GM19452 (cell line): Measurements from ENCODE around the gene TMEM167B.
"Not testable (repeated sequence)": the region's sequence is repeated elsewhere in the genome, so short reads cannot be mapped to it uniquely, and the experiment has no call there.

Source experiments
- ATAC-seq: cut with Tn5 transposase; IDR thresholded peaks from one replicate; pipeline ENCODE4 v1.9.1; 2021; ENCODE audit not compliant: unreplicated experiment

The TMEM167B gene

DNA sequence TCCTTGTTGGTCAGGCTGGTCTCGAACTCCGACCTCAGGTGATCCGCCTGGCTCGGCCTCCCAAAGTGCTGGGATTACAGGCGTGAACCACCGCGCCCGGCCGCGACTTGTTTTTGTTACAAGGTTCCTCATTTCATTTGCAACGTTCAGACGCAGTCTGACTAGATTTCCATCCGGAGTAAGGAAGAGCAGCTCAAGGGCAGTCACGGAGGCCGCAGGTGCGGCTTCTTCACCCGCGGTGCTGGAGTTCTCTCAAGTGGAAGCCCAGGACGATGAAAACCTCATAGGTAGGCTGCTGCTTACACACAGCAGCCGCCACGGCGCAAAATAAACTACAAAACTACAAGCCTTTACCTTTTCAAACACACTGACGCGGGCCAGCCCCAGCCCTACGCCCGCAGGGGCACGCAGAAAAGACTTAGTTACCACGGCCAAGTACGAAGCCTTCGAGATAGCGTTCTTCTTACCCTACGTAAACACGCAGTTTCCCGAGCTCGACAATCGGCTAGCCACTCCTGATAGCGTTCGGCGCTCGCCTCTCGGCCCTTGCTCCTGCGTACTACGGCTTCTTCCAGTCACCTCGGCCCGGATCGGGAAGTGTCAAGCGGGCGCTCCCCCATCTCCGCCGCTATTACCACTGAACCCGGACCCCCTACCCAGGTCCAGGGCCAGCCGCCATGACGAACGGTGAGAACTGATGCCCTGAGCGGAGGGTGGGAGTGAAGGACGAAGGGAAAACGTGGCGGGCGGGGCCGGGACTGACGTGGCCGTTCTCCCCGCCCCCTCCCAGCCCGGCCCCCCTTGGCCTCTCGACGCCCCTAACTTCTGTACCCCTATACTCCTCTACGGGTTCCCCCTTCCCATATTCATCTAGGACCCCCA, at the start of gene TMEM167B:
TMEM167B (plus strand) TSS at position 569 of the 882 bp plus-strand sequence; CDS start at position 678, 109 bp downstream.
- ATAC-seq, result peak; percentile 91

DNA sequence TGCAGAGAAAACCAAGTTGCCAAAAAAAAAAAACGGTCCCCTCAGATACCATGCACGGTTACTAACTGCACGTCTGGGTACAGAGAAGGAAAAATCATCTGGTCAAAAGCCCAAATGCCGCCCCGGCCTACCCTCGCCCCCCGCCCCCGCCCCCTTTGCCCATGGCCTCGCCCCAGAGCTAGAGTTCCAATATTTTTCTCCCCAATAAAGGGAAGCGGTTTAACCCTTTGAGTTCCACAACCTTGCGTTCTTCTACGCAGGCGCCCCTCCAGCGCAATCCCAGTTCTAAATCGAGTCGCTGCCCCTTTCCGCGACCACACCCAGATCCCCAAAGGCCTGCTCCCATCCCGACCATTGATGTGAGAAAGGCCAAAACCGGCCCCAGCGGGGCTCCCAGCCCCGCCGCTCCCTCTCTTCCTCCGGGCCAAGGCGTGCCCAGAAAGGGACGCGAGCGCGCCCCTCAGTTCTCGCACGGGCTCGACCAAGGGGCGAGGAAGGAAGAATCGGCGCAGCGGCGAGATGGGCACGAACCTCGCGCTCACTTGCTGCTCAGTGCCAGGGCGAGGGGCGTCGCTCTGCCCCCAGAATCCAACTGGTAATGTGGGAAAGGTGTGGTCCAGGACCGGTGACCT, 49.5 kb upstream of the TMEM167B start:
- ATAC-seq, result peak; percentile 28

DNA sequence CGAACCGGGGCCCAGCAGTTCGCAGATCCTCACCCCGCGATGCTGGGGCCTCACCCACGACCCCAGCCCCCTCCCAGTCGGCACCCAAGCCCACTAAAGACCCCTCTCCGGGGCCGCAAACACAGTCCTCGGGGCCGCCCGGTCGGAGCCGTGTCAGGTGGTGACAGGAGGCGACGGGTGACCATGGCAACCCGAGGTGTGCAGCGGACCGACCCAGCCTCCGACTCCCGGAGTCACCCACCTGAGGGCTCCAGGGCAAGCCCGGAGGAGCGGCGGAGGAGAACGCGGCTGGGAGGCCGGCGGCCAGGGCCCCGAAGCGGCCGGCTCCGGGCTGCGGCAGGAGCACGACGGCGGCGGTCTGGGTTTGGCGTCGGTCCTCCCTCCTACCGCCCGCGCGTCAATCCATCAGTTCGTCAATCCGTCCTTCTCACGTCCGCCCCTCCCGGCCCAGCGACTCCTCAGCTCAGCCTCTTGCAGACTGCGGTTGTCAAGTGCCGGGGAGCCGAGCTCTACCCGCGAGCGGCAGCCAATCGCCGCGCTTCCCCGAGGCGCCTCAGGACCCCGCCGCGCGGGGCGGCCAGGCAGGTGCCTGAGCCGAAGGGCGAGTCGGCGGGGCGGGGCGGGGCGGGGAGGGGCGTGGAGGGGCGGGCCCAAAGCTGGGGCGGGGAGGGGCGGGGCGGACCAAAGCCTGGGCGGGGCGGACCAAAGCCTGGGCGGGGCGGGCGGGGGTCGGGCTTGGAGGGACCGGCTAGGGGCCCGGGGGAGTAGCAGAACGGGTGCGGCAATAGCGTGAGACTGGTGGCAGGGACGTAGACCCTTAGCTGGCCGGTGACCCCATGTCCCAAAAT, 48.7 kb upstream of the TMEM167B start, which contains the start of gene WDR47:
WDR47 (minus strand) TSS at position 482 of the 848 bp plus-strand sequence. CDS start 18,590 bp downstream, outside the sequence.
- peak; percentile 96 for ATAC-seq

DNA sequence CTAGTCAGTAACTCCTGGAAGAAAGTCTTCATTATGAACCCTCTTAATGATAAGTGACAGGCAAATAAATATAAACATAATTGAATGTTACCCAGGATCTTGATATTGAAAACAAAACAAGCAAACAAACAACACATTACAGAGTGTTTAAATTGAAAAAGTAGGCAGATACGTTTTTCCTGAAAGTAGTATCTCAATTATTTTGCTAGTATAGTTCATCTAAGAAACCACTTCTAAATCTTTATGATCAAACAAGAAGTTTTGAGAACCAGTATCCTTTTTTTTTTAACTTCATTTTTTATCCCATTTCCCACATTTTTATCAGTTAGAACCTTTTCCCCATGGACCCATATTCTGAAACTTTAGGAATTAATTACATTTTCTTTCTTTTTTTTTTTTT, 45.0 kb upstream of the TMEM167B start:
- no peak for ATAC-seq

DNA sequence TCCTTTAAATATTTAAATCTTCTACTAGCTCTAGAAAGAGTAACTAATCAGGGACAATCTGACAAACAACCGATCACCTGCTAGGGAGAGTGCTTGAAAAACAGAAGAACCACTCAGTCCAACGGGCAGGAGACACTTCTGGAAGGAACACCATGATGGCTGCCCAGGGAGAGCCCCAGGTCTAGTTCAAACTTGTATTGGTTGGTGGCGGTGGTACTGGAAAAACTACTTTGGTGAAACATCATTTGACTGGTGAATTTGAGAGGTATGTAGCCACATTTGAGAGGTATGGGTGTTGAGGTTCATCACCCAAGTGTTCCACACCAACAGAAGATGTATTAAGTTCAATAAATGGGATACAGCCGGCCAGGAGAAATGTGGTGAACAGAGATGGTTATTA, 43.9 kb upstream of the TMEM167B start:
- no peak for ATAC-seq

DNA sequence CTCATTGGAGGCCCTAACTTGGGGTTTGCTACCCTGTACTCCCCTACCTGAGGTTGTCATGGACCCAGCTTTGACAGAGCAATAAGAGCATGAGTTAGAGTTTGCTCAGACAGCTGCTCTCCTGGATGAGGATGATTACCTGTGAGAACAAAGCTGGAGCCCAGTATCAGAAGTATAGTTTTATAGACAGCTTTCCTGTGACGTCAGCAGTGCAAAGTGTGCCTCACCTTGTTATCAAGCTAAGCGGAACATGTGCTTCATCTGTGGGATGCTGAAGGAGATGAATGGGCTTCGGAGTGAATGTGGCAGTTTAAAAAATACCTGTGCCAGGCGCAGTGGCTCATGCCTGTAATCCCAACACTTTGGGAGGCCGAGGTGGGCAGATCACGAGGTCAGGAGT, 43.2 kb upstream of the TMEM167B start:
- no peak for ATAC-seq

DNA sequence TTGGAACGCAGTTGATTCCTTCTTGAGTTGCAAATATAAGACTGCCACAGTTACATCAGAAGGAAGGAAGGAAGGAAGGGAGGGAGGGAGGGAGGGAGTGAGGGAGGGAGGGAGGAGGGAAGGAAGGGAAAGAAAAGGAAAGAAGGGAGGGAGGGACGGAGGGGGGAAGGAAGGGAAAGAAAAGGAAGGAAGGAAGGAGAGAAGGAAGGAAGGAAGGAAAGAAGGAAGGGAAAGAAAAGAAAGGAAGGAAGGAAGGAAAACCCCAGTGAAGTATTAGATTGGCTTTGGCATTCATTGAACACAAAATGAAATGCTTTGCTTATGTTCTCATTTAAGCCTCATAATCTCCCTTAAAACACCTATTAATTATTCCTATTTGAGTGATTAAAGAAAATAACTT, 42.2 kb upstream of the TMEM167B start:
- no peak for ATAC-seq

DNA sequence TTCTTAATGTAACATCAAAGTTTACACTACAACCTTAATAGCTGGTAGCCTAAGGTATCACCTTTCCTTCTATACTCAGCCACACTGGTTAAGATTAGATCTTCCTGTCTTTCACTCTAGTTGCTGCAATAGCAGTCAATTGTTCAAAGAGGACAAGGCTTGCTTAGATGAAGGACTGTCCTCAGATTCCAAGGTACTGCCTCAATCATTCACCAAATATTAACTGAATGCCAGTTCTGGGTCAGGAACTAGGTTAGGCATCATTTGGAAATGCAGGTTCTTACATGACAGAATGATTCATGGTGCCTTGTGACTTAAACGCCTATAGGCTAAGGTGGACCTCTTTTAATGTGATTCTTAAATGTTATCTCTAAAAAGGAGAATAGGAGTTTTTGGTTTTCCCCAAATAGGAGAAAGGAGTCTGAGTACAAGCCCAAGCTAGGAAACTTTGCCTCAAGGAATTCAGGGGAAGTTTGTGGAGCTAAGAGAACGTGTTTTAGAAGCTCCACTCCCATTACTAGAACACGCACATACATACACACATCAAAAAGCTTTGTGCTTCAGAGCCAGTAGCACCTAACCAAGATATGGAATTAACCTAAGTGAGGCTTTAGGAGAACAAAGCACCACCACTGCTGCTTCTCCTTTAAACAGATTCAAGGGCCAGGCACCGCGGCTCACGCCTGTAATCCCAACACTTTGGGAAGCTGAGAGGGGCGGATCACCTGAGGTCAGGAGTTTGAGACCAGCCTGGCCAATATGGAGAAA, 40.2 kb upstream of the TMEM167B start:
- ATAC-seq, result no peak

DNA sequence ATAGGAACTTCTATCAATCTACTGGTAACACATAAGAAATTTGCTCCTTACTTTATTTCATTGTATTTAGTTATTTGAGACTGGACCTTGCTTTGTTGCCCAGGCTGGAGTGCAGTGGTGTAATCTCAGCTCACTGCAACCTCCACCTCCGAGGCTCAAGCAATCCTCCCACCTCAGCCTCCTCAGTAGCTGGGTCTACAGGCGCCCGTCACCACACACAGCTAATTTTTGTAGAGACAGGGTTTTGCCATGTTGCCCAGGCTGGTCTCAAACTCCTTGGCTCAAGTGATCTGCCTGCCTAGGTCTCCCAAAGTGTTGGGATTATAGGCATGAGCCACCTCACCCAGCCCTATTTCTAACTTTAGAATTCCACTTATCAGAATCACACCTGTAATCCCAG, 38.4 kb upstream of the TMEM167B start:
- ATAC-seq, result not testable (repeated sequence)

DNA sequence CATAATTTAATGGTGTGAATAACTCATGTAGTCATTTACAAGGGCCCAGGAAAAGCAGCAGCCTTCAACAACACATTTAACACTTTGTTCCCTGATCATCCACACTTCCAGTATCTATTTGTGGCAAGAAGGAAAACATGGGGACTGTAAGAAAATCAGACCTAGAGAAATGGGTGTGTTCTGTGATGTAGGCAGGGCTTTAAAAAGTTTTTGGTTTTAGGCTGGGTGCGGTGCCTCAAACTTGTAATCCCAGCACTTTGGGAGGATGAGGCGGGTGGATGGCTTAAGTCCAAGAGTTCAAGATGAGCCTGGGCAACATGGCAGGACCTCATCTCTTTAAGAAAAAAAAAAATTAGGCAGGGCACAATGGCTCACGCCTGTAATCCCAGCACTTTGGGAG, 34.5 kb upstream of the TMEM167B start:
- ATAC-seq, result no peak

DNA sequence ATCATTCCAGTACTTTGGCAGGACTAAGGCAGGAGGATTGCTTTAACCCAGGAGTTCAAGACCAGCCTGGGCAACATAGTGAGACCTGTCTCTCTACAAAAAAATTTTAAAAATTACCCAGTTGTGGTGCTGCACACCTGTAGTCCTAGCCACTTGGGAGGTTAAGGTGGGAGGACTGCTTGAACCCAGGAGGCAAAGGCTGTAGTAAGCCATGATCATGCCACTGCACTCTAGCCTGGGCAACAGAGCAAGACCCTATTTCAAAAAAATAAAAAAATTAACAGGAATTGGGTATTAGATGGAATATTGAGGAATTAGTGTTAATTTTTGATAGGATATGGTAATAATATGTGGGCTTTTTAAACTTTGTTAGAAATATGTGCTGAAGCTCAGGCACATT, 31.5 kb upstream of the TMEM167B start:
- no peak for ATAC-seq

DNA sequence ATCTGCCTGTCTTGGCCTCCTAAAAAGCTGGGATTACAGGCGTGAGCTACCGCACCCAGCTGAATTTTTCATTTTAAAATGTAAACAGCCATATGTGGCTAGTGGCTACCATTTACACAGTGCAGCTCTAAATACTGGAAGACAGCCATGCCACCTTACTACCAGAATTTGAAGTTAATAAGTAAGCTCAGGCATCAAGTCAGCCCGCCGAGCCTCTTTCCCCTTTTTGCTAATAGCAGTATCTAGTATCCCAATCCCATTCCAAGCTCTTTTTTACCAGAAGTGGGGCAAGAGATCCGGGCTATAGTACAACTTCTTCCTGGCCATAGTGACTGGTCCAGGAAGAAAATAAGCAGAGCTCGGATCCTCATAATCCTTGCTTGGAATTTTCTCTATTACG, 29.9 kb upstream of the TMEM167B start:
- ATAC-seq, result no peak

DNA sequence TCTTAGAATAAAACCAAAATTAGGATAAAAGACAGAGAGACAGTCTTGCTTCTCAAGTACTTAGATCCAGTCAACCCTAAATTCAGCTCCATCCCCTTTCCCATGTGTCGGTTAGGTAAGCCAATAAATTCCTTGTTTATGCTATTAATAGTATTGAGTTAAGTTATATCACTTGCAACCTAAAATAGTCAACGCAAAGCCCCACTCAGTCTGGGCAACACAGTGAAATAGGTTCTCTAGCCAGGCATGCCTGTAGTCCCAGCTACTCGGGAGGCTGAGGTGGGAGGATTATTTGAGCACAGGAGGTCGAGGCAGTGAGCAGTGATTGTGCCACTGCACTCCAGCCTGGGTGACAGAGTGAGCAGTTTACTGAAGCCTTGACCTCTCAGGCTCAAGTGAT, 29.4 kb upstream of the TMEM167B start:
- ATAC-seq, result no peak

DNA sequence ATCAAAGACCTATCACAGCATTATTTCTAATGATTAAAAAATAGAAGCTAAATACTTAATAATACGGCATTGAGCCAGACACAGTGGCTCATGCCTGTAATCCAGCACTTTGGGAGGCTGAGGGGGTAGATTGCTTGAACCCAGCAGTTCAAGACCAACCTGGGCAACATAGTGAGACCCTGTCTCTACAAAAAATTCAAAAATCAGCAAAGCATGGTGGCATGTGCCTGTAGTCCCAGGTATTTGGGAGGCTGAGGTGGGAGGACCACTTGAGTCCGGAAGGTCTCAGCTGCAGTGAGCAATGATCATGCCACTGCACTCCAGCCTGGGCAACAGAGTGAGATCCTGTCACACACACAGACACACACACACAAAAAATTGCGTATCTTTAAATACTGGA, 25.4 kb upstream of the TMEM167B start:
- no peak for ATAC-seq

DNA sequence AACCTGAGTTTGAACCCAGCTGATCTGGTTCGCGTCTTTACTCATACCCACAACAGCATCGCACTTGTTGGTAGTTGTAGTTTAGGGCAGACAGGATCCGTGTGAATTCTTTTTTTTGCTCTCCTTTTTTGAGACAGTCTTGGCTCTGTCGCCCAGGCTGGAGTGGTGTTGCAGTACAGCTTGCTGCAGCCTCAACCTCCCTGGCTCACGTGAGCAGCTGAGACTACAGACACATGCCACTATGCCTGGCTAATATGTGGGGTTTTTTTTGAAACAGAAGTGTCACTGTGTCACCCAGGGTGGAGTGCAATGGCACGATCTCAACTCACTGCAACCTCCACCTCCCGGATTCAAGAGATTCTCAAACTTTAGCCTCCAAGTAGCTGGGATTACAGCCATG, 22.7 kb upstream of the TMEM167B start:
- ATAC-seq, result no peak

DNA sequence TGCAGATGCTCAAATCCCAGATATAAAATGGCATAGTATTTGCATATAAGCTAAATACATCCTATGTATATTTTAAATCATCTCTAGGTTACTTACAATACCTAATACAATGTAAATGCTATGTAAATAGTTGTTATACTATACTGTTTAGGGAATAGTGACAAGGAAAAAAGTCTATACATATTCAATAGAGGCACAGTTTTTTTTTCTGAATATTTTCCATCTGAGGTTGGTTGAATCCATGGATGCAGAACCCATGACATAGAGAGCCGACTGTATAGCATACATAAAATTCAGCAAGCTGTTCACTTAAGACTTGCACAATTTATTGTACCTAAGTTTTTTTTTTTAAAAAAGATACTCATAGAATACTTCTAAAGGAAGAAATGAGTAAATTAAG, 21.3 kb upstream of the TMEM167B start:
- ATAC-seq, result no peak

DNA sequence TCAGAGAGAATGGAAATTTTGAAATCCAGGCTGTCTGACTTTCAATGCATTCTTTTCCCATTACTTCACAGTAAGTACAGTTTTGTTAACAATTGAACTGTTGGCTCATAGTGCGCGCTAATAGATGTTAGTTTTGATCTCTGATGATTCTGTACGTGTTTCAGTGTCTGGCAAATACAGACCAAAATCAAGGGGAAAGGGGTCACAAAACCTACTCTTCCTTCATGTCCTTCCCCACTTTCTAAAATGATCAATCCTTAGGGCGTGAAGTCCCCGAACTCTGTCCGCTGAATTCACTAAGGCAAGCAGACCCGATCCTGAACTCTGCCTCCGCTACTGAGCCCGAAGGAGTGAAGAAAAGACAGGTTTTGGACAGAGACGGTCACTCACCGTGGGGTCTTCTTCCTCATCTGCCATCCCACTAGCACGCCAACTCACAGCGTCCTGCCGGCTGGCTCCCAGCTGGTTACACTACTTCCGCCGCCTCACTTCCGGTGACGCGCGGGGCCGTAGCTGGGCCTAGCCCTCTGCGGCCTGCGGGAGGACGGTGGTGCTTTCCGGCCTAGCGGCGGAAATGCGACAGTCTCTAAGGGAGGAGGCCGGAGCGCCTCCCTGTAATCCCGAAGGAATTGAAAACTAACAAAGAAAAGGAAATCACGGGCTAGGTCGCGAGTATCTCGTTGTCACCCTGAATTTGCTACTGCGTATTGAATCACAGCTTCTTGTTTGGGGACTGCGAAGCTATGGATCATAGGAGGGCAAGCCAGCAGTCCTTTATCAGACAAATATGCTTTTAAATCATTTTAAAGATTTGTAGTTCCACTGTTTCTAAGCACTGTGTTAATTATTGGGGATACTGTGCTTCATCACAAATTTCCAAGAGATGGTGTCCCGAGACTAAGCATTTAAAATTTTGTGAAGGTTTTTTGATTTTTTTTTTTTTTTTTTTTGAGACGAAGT, 14.8 kb upstream of the TMEM167B start, which contains the start of gene TAF13:
TAF13 (minus strand) TSS at position 473 of the 960 bp plus-strand sequence; CDS start at position 417, 56 bp downstream.
- ATAC-seq, result peak; percentile 99

DNA sequence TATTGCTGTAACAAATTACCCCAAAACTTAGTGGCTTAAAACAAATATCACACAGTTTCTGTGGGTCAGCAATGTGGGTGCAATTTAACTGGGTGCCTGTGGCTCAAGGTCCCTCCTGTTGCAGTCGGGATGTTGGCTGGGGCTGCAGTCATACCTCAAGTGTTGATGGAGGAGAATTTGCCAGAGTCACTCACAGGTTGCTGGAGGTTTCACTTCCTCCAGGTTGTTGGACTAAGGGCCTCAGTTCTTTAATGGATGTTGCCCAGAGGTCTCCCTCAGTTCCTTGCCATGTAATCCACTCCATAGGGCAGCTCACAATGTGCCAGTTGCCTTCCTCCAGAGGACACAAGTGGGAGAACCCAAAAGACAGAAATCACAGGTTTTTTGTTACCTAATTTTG, 12.2 kb upstream of the TMEM167B start:
- no peak for ATAC-seq

DNA sequence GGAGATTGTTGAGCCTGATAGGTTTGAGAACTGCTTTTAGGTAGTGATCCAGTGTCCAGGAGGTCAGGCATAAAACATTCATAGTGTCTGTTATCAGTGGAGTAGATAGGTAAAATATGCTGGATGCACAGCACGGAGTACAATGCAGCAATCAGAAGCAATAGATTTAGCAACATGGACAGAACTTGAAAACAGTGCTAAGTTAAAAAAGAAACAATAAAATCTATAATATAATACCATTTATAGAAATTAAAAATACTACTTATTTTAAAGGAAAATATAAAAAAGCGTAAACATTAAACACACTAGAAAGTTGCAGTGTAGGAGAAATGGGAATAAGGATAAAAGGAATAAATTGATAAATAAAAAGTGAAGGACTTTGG, 11.3 kb upstream of the TMEM167B start:
- no peak for ATAC-seq
